PC-3 (cell line): ENCODE results near the gene APBA1. TPM values are rescaled to one million over a fixed set of nuclear protein-coding genes. Genes with fewer than 3 reads are reported as not detected.

Experiments used
- ATAC-seq: fragments of 200-7000 bp; cut with Tn5 transposase; 2 replicates; pipeline ENCODE4 v1.9.1; 2020; ENCODE audit warnings: mild to moderate bottlenecking, moderate library complexity
- BruUV-seq: library from RNA; stranded (reverse); fragments of 400-500 nt; replicated peaks from 2 replicates; lab custom pipeline; 2021; lab: Mats Ljungman, UMichigan
- CTCF ChIA-PET: fragments of 300-600 bp; sonication (Branson Sonifier 250); formaldehyde crosslinking; loops from one replicate; lab custom pipeline; 2022; ENCODE audit warnings: antibody characterized with exemption; lab: Charles Lee
- POLR2A ChIA-PET: fragments of 300-600 bp; sonication (Branson Sonifier 250); formaldehyde crosslinking; loops from one replicate; lab custom pipeline; 2022; ENCODE audit warnings: antibody characterized with exemption; ENCODE audit not compliant: unreplicated experiment; lab: Charles Lee
- DNase-seq: peaks from one replicate; pipeline ENCODE4 v3.0.0-alpha.2; 2015
- H2AFZ ChIP-seq: fragments of 300-600 bp; sonication (generic); 2 replicates; pipeline ENCODE4 v1.6.0; 2016; ENCODE audit warnings: antibody characterized with exemption, low read length
- H3F3A ChIP-seq: fragments of 300-600 bp; sonication (generic); one replicate; pipeline ENCODE4 v1.6.0; 2017; ENCODE audit warnings: antibody characterized with exemption, low read length, control low read depth, mild to moderate bottlenecking; ENCODE audit not compliant: unreplicated experiment
- H3K27ac ChIP-seq: fragments of 300-600 bp; sonication (generic); 2 replicates; pipeline ENCODE4 v1.5.1; 2016; ENCODE audit warnings: mild to moderate bottlenecking, low read length
- H3K27me3 ChIP-seq: fragments of 300-600 bp; sonication (generic); 2 replicates; pipeline ENCODE4 v1.6.1; 2016; ENCODE audit warnings: low read length, mixed read lengths
- H3K36me3 ChIP-seq: fragments of 300-600 bp; sonication (generic); 2 replicates; pipeline ENCODE4 v1.6.1; 2016; ENCODE audit warnings: low read depth, mixed run types, low read length, mixed read lengths
- H3K4me1 ChIP-seq: fragments of 300-600 bp; sonication (generic); 2 replicates; pipeline ENCODE4 v1.5.1; 2016; ENCODE audit warnings: low read length; ENCODE audit not compliant: insufficient read depth
- H3K4me2 ChIP-seq: fragments of 300-600 bp; sonication (generic); 2 replicates; pipeline ENCODE4 v1.6.0; 2016; ENCODE audit warnings: low read length
- H3K4me3 ChIP-seq: fragments of 300-600 bp; sonication (generic); 2 replicates; pipeline ENCODE4 v1.5.1; 2016; ENCODE audit warnings: mild to moderate bottlenecking, low read length, mixed read lengths
- H3K79me2 ChIP-seq: fragments of 300-600 bp; sonication (generic); 2 replicates; pipeline ENCODE4 v1.6.1; 2017; ENCODE audit warnings: low read length, mixed read lengths
- H3K9ac ChIP-seq: fragments of 300-600 bp; sonication (generic); 2 replicates; pipeline ENCODE4 v1.6.0; 2016; ENCODE audit warnings: mild to moderate bottlenecking, low read length
- H3K9me2 ChIP-seq: fragments of 300-600 bp; sonication (generic); replicated peaks from 2 replicates; pipeline ENCODE4 v1.6.1; 2016; ENCODE audit warnings: mixed run types, low read length, mixed read lengths
- H3K9me3 ChIP-seq: fragments of 300-600 bp; sonication (generic); 2 replicates; pipeline ENCODE4 v1.6.1; 2016; ENCODE audit warnings: low read length, mixed read lengths
- H4K20me1 ChIP-seq: fragments of 300-600 bp; sonication (generic); 2 replicates; pipeline ENCODE4 v1.6.1; 2016; ENCODE audit warnings: low read length, mixed read lengths
- EZH2 ChIP-seq: fragments of 300-600 bp; sonication (generic); IDR thresholded peaks from one replicate; pipeline ENCODE4 v1.6.1; 2017; ENCODE audit warnings: antibody characterized with exemption, mild to moderate bottlenecking, low read length; ENCODE audit not compliant: unreplicated experiment
- EZH2phosphoT487 ChIP-seq: fragments of 300-600 bp; sonication (generic); IDR thresholded peaks from 2 replicates; pipeline ENCODE4 v1.6.1; 2018; ENCODE audit warnings: mild to moderate bottlenecking, antibody characterized with exemption, low read length, borderline replicate concordance
- intact Hi-C: fragments of 100-400 bp; cut with micrococcal nuclease; formaldehyde crosslinking; loops from 2 replicates; pipeline ENCODE4 v1.9.0; 2023
- total RNA-seq: library from RNA; depleted of rRNA; stranded (reverse); fragments of >200 nt; gene quantifications from 2 replicates; pipeline ENCODE4 v1.2.3, GENCODE V29; 2014
- TF ChIP-seq, protein P1 (sequence below): fragments of 300-600 bp; sonication (generic); conservative IDR thresholded peaks from 2 replicates; pipeline ENCODE4 v1.5.1; 2017; ENCODE audit warnings: antibody characterized with exemption, low read depth, mild to moderate bottlenecking, low read length

The APBA1 gene
- total RNA-seq, 1 experiment from 2014 or later = 0.07 TPM

GRCh38 chr9:69431203-69431602 is 241.0 kb downstream of the APBA1 start:
- no TSS peak for BruUV-seq
- Histone ChIP-seq H3K4me3 (no peak overlapping the region), H3K79me2 (no peaks in the 10 kb centered on the region), H3K9ac (no peak overlapping the region), H3K4me2 (no peak overlapping the region), H4K20me1 (no peaks in the 10 kb centered on the region), H3K9me3 (no peaks in the 10 kb centered on the region), H3K27ac (no peak overlapping the region), H3K27me3 (peaks cover 8% of the 10 kb centered on the region; the same call in 1 of the 2 replicates), H3K9me2 (no peaks in the 10 kb centered on the region), H3K36me3 (no peaks in the 10 kb centered on the region), H3F3A (no peaks in the 10 kb centered on the region), H2AFZ (no peak overlapping the region), H3K4me1 (no peaks in the 10 kb centered on the region)
- DNase-seq (no peak), ATAC-seq (no peak)
- no peak for TF ChIP-seq EZH2
- TF ChIP-seq, protein P1, sequence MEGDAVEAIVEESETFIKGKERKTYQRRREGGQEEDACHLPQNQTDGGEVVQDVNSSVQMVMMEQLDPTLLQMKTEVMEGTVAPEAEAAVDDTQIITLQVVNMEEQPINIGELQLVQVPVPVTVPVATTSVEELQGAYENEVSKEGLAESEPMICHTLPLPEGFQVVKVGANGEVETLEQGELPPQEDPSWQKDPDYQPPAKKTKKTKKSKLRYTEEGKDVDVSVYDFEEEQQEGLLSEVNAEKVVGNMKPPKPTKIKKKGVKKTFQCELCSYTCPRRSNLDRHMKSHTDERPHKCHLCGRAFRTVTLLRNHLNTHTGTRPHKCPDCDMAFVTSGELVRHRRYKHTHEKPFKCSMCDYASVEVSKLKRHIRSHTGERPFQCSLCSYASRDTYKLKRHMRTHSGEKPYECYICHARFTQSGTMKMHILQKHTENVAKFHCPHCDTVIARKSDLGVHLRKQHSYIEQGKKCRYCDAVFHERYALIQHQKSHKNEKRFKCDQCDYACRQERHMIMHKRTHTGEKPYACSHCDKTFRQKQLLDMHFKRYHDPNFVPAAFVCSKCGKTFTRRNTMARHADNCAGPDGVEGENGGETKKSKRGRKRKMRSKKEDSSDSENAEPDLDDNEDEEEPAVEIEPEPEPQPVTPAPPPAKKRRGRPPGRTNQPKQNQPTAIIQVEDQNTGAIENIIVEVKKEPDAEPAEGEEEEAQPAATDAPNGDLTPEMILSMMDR = no peak
- no peak for TF ChIP-seq EZH2phosphoT487
- ChIA-PET CTCF (no interaction called here), POLR2A (no interaction called here)
- intact Hi-C loops = no loop called here

DNA sequence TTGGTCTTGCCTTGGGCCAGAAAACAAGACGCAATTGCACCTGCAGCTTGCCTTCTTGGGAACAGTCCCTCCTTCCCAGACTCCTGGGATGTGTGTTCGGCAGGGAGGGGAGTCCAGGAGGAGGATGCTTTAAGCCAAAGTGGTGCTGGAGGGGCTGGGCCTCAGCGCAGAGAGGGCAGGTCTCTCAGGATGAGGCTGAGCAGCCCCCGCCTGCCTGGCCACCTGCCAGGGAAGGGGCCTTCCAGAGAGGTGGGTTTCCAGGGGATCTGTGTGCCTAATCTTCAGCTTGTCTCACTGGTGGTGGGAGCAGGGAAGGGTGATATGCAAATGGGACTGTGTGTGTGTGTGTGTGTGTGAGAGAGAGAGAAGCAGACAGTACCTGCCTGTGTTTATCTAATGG is 242.0 kb downstream of the APBA1 start:
- ChIA-PET CTCF (no interaction called here), POLR2A (no interaction called here)
- no peaks in the 10 kb centered on the region for H3K4me1 ChIP-seq
- H3K27me3 ChIP-seq = peaks cover 8% of the 10 kb centered on the region; the same call in 1 of the 2 replicates
- no peaks in the 10 kb centered on the region for H3K9me3 ChIP-seq
- H2AFZ ChIP-seq = no peak overlapping the region
- H3K36me3 ChIP-seq = no peaks in the 10 kb centered on the region
- no peak overlapping the region for H3K4me3 ChIP-seq
- no peak for TF ChIP-seq EZH2
- TF ChIP-seq, protein P1 = no peak
- TF ChIP-seq EZH2phosphoT487 = no peak
- intact Hi-C loops = no loop called here
- no peak overlapping the region for H3K27ac ChIP-seq
- H3K4me2 ChIP-seq = no peak overlapping the region
- ATAC-seq = no peak
- no peaks in the 10 kb centered on the region for H3K9me2 ChIP-seq
- no peaks in the 10 kb centered on the region for H3F3A ChIP-seq
- no peak overlapping the region for H3K9ac ChIP-seq
- no TSS peak for BruUV-seq
- H3K79me2 ChIP-seq = no peaks in the 10 kb centered on the region
- H4K20me1 ChIP-seq = no peaks in the 10 kb centered on the region
- no peak for DNase-seq

- no peak for ATAC-seq
- Histone ChIP-seq H3K9me2 (no peaks in the 10 kb centered on the region), H2AFZ (no peak overlapping the region), H3K36me3 (no peaks in the 10 kb centered on the region), H3K4me2 (no peak overlapping the region), H3K27me3 (peaks cover 11% of the 10 kb centered on the region; the same call in 1 of the 2 replicates), H3K9ac (no peak overlapping the region), H3K4me3 (no peak overlapping the region), H3K79me2 (no peaks in the 10 kb centered on the region), H4K20me1 (no peaks in the 10 kb centered on the region), H3F3A (no peaks in the 10 kb centered on the region), H3K27ac (no peak overlapping the region), H3K4me1 (no peaks in the 10 kb centered on the region), H3K9me3 (no peaks in the 10 kb centered on the region)
- intact Hi-C loops = no loop called here
- no peak for DNase-seq
- TF ChIP-seq, protein P1 = no peak
- TF ChIP-seq EZH2 (no peak), EZH2phosphoT487 (no peak)
- CTCF ChIA-PET = no interaction called here
- POLR2A ChIA-PET = no interaction called here
- no TSS peak for BruUV-seq
Observed at GRCh38 chr9:69429281-69429680, 242.9 kb downstream of the APBA1 start.
